Caco-2 (cell line): ENCODE data around the gene KCNK15. TPM values are rescaled to one million over a fixed set of nuclear protein-coding genes. Genes with fewer than 3 reads are reported as not detected.

Source experiments
- BruUV-seq: library from RNA; stranded (reverse); fragments of 400-500 nt; replicated peaks from 2 replicates; lab custom pipeline; 2021; lab: Mats Ljungman, UMichigan
- CTCF ChIA-PET: fragments of 300-600 bp; sonication (Branson Sonifier 250); formaldehyde crosslinking; loops from one replicate; lab custom pipeline; 2022; ENCODE audit warnings: antibody characterized with exemption; lab: Charles Lee
- POLR2A ChIA-PET: fragments of 300-600 bp; sonication (Branson Sonifier 250); formaldehyde crosslinking; loops from one replicate; lab custom pipeline; 2022; ENCODE audit warnings: antibody characterized with exemption; lab: Charles Lee
- DNase-seq, 2 experiments: peaks; one replicate each; pipeline versions ENCODE4 v3.0.0 to v3.0.0-alpha.2; 2020 to 2022
- H3K27me3 ChIP-seq: replicated peaks from 2 replicates; pipeline ENCODE4 v1.6.0; 2011; ENCODE audit warnings: low read length; ENCODE audit not compliant: control insufficient read depth, insufficient read depth
- H3K36me3 ChIP-seq: 2 replicates; pipeline ENCODE4 v1.5.1; 2011; ENCODE audit warnings: low read length; ENCODE audit not compliant: control insufficient read depth, insufficient read depth
- H3K4me1 ChIP-seq: fragments of 250-450 bp; sonication (Bioruptor Pico); 2 replicates; pipeline ENCODE4 v1.5.1; 2020; ENCODE audit warnings: mild to moderate bottlenecking
- H3K4me3 ChIP-seq: 2 replicates; pipeline ENCODE4 v1.5.1; 2011; ENCODE audit warnings: low read depth, mild to moderate bottlenecking, control low read depth, low read length
- H3K9me3 ChIP-seq: fragments of 250-450 bp; sonication (Bioruptor Pico); 2 replicates; pipeline ENCODE4 v1.5.1; 2020; ENCODE audit warnings: mild to moderate bottlenecking, moderate library complexity
- H3K27ac Mint-ChIP-seq: one replicate; pipeline ENCODE4 v1.8.0; 2022; ENCODE audit warnings: mixed read lengths; ENCODE audit not compliant: unreplicated experiment
- H3K27me3 Mint-ChIP-seq: one replicate; pipeline ENCODE4 v1.8.0; 2022; ENCODE audit warnings: mixed read lengths; ENCODE audit not compliant: insufficient read depth, unreplicated experiment
- H3K36me3 Mint-ChIP-seq: one replicate; pipeline ENCODE4 v1.8.0; 2022; ENCODE audit warnings: mild to moderate bottlenecking, mixed read lengths; ENCODE audit not compliant: insufficient read depth, unreplicated experiment
- H3K4me1 Mint-ChIP-seq: one replicate; pipeline ENCODE4 v1.8.0; 2022; ENCODE audit warnings: low read depth, mixed read lengths; ENCODE audit not compliant: unreplicated experiment
- H3K4me3 Mint-ChIP-seq: one replicate; pipeline ENCODE4 v1.8.0; 2022; ENCODE audit warnings: mild to moderate bottlenecking, moderate library complexity, mixed read lengths; ENCODE audit not compliant: unreplicated experiment
- H3K9me3 Mint-ChIP-seq: one replicate; pipeline ENCODE4 v1.8.0; 2022; ENCODE audit warnings: mixed read lengths; ENCODE audit not compliant: unreplicated experiment
- CTCF ChIP-seq, 2 experiments: fragments of 200-600 bp in 1 of 2; IDR thresholded peaks; 1 replicate in 1 of 2; 2 replicates in 1 of 2; pipeline versions ENCODE4 v1.5.1 to v1.8.0; 2011 to 2022; ENCODE audit warnings: antibody characterized with exemption in 1 of 2, control low read depth in 1 of 2, inconsistent platforms in 1 of 2, low read depth in 1 of 2, low read length in 1 of 2, mild to moderate bottlenecking in 1 of 2, moderate library complexity in 1 of 2; ENCODE audit not compliant: insufficient read depth in 1 of 2, severe bottlenecking in 1 of 2, unreplicated experiment in 1 of 2
- intact Hi-C: fragments of 100-400 bp; cut with micrococcal nuclease; formaldehyde crosslinking; loops from one replicate; pipeline ENCODE4 v1.10.0; 2022; ENCODE audit not compliant: unreplicated experiment
- total RNA-seq: library from RNA; stranded (reverse); gene quantifications from 2 replicates; pipeline ENCODE4 v1.2.3, GENCODE V29; 2022

KCNK15 gene
- total RNA-seq, 1 experiment from 2014 or later, result 2.9 TPM

- intact Hi-C loops, result no loop called here
- POLR2A ChIA-PET, result no interaction called here
- Mint-ChIP-seq H3K4me3 (no peak overlapping the region), H3K27me3 (no peaks in the 10 kb centered on the region), H3K27ac (no peak overlapping the region), H3K4me1 (no peaks in the 10 kb centered on the region), H3K9me3 (no peaks in the 10 kb centered on the region), H3K36me3 (no peaks in the 10 kb centered on the region)
- H3K27me3 ChIP-seq, result no peaks in the 10 kb centered on the region
- TF ChIP-seq CTCF (IDR thresholded peaks at IDR 0.05; ENCODE audit: insufficient read depth in 1 of 2, low read depth in 1 of 2, low read length in 1 of 2, severe bottlenecking in 1 of 2, unreplicated experiment in 1 of 2), result no peak
- no peak for DNase-seq
- no peaks in the 10 kb centered on the region for H3K36me3 ChIP-seq
- CTCF ChIA-PET, result interaction anchor here (0.6 to 1.3 kb wide), 4 partner anchors 11 to 131 kb away, joined by 3 read pairs; no protein-coding TSS in a partner anchor
- no peak overlapping the region for H3K4me3 ChIP-seq
- H3K4me1 ChIP-seq, result no peaks in the 10 kb centered on the region
- BruUV-seq, result no TSS peak
- H3K9me3 ChIP-seq, result no peaks in the 10 kb centered on the region
Observed at GRCh38 chr20:44722990-44723389, 22.7 kb upstream of the KCNK15 start.

- H3K36me3 Mint-ChIP-seq, result no peaks in the 10 kb centered on the region
- no peaks in the 10 kb centered on the region for H3K27me3 Mint-ChIP-seq
- ChIA-PET POLR2A (no interaction called here), CTCF (interaction anchor here (0.7 to 1.3 kb wide), 3 partner anchors 10 to 38 kb away, joined by 3 read pairs; no protein-coding TSS in a partner anchor)
- Histone ChIP-seq H3K4me3 (no peak overlapping the region), H3K9me3 (no peaks in the 10 kb centered on the region), H3K4me1 (no peaks in the 10 kb centered on the region), H3K36me3 (no peaks in the 10 kb centered on the region), H3K27me3 (no peaks in the 10 kb centered on the region)
- no peak overlapping the region for H3K4me3 Mint-ChIP-seq
- DNase-seq, result no peak
- H3K9me3 Mint-ChIP-seq, result no peaks in the 10 kb centered on the region
- intact Hi-C loops, result no loop called here
- no peaks in the 10 kb centered on the region for H3K4me1 Mint-ChIP-seq
- TF ChIP-seq CTCF (IDR thresholded peaks at IDR 0.05; ENCODE audit: insufficient read depth in 1 of 2, low read depth in 1 of 2, low read length in 1 of 2, severe bottlenecking in 1 of 2, unreplicated experiment in 1 of 2), result no peak
- H3K27ac Mint-ChIP-seq, result no peak overlapping the region
- no TSS peak for BruUV-seq
Observed at GRCh38 chr20:44723391-44723790, 22.3 kb upstream of the KCNK15 start.

DNA sequence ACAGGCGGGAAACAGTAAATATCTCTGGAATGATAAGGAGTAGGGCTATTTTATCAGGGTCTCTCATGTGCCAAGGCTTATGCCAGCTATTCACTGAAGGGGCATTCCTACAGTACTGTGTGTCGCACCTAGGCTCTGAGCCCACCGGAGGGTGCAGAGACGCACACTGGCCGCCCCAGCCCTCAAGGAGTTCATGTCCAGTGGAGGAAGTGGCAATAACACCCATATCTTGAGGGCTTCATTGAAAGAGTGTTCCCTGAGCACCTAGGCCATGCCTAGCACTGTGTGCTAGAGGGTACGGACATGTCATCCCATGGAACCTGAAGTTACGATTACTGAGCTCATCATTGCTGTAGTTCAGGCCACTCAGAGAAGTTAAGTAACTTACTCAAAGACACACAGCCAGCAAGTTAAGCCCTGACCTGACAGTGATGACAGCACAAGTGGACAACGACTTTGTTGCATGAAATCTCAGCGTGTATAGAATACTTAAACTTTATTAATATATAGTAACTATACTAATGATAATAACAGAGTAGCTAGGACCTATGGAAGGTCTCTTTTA lies 21.8 kb upstream of the KCNK15 start:
- intact Hi-C loops, result no loop called here
- Mint-ChIP-seq H3K9me3 (no peaks in the 10 kb centered on the region), H3K27me3 (no peaks in the 10 kb centered on the region), H3K27ac (no peak overlapping the region), H3K4me1 (peaks cover 4% of the 10 kb centered on the region), H3K36me3 (no peaks in the 10 kb centered on the region), H3K4me3 (no peak overlapping the region)
- no TSS peak for BruUV-seq
- Histone ChIP-seq H3K27me3 (no peaks in the 10 kb centered on the region), H3K4me1 (peaks cover 3% of the 10 kb centered on the region), H3K9me3 (no peaks in the 10 kb centered on the region), H3K4me3 (no peak overlapping the region), H3K36me3 (no peaks in the 10 kb centered on the region)
- no peak for DNase-seq
- POLR2A ChIA-PET, result interaction anchor here (0.5 kb wide), 1 partner anchor 9 kb away, joined by 3 read pairs; no protein-coding TSS in a partner anchor
- CTCF ChIA-PET, result interaction anchor here (0.7 to 1.5 kb wide), 4 partner anchors 9 to 39 kb away, joined by 3 to 4 read pairs (median 3); no protein-coding TSS in a partner anchor
- no peak for TF ChIP-seq CTCF (IDR thresholded peaks at IDR 0.05; ENCODE audit: insufficient read depth in 1 of 2, low read depth in 1 of 2, low read length in 1 of 2, severe bottlenecking in 1 of 2, unreplicated experiment in 1 of 2)
